Erythroblast (primary cell): ENCODE measurements around the gene MTX2.

Source experiments
- DNase-seq, 2 experiments: peaks; one replicate each; lab custom pipeline; 2025; lab: John Stamatoyannopoulos, UW
- GATA1 ChIP-seq: IDR thresholded peaks from 2 replicates; pipeline ENCODE4 v1.6.1; 2011; ENCODE audit warnings: low read depth, mild to moderate bottlenecking, control low read depth, low read length, moderate library complexity
- POLR2A ChIP-seq: IDR thresholded peaks from 2 replicates; pipeline ENCODE4 v1.6.1; 2011; ENCODE audit warnings: mild to moderate bottlenecking, low read length

Gene MTX2

GRCh38 chr2:176317199-176317598 lies 48.0 kb downstream of the MTX2 start:
- DNase-seq: no peak
- TF ChIP-seq GATA1: no peak
- TF ChIP-seq POLR2A: no peak

DNA sequence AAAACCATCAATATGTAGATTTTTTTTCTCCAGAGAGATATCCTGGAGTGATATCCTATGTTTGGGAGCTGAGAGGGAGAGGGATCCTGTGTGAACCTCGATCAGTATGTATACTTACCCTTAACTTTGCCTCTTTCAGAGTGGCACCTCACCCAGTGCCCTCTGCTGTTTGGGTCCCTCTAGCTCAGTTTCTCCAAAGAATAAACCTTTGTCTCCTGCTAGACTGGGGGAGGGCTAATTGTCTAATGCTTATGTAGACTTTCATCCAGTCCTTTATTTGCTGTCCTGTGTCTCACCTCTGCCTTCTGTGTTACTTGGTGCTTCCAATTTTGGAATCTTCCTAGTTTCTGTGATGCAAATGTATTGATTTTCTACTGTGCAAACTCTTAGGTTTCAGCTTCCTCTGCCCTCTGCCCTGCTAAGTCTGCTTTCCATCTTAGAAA lies 48.4 kb downstream of the MTX2 start:
- TF ChIP-seq GATA1 (no peak), POLR2A (no peak)
- no peak for DNase-seq

- no peak for TF ChIP-seq GATA1
- no peak for TF ChIP-seq POLR2A
- no peak for DNase-seq
These were observed 52.7 kb downstream of the MTX2 start for GRCh38 chr2:176321916-176322315.

GRCh38 chr2:176324862-176325261 lies 55.6 kb downstream of the MTX2 start:
- DNase-seq: no peak
- TF ChIP-seq GATA1 (no peak), POLR2A (no peak)

DNA sequence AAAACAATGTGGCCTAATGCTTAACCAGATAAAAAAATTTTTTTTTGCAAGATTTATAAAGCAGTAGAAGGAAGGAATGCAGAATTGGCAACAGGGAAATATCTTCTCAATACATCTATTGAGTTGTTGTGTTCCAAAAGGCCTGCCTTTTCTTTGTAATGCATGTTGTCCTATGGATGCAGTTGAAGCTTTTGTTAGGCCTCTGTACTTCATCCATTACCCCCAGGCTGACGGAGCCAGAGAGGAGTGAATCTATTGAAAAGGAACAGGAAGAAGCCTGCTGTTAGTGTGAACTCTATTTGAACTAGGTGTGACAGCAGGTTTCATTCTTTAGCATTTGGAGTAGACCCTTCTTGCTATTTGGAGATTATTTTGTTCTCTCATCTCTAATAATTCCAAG lies 56.5 kb downstream of the MTX2 start:
- TF ChIP-seq GATA1 (no peak), POLR2A (no peak)
- no peak for DNase-seq

- no peak for TF ChIP-seq POLR2A
- TF ChIP-seq GATA1: no peak
These were observed 58.9 kb downstream of the MTX2 start for GRCh38 chr2:176328149-176328548.

GRCh38 chr2:176330612-176331011 lies 61.4 kb downstream of the MTX2 start:
- TF ChIP-seq POLR2A (no peak), GATA1 (no peak)
- DNase-seq: no peak

More at GRCh38 chr2:176328149-176328548, 58.9 kb downstream of the MTX2 start:
- DNase-seq: no peak

DNA sequence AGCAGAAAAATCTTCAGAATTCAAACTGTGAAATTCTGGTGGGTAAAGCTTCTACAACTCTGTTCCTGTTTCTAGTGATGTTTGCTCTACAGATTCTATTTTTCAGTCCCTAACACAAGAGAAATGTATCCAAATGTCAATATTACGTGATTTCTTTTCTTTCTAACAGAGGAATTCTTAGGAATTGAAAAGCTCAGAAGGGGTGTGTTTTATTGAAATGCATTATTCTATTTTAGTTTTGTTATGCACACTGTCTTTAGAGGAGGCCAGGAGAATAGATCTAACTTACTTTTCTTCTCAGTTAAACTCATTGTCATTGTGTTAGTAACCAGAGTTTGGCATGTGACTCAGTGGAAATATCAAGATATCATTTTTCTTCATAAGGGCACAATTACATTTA lies 62.4 kb downstream of the MTX2 start:
- no peak for TF ChIP-seq GATA1
- no peak for DNase-seq

DNA sequence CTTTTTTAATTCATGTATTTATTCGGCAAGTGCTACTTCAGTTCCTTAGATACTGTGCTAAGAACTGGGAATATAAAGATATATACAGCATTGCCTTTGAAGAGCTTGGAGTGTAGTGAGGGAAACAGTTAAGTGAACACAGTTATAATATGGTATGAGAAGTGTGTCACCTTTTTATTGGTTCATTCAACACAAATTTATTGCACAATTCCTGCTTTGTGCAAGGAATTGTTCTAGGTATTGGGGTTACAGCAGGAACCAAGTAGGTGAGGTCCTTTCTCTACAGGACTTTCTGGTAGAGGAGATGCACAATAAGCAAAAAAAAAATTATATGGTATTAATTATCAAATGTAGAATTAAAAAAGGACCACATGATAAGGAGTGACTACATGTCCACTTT lies 65.5 kb downstream of the MTX2 start:
- no peak for DNase-seq
- no peak for TF ChIP-seq GATA1
- no peak for TF ChIP-seq POLR2A

- no peak for DNase-seq
- TF ChIP-seq POLR2A: no peak
- no peak for TF ChIP-seq GATA1
These were observed 69.2 kb downstream of the MTX2 start for GRCh38 chr2:176338395-176338794.

- no peak for TF ChIP-seq GATA1
- TF ChIP-seq POLR2A: no peak
These were observed 70.0 kb downstream of the MTX2 start for GRCh38 chr2:176339208-176339607.

GRCh38 chr2:176356251-176356650 lies 87.0 kb downstream of the MTX2 start:
- no peak for TF ChIP-seq GATA1
- no peak for TF ChIP-seq POLR2A
- DNase-seq: no peak

More at GRCh38 chr2:176339208-176339607, 70.0 kb downstream of the MTX2 start:
- DNase-seq: no peak

DNA sequence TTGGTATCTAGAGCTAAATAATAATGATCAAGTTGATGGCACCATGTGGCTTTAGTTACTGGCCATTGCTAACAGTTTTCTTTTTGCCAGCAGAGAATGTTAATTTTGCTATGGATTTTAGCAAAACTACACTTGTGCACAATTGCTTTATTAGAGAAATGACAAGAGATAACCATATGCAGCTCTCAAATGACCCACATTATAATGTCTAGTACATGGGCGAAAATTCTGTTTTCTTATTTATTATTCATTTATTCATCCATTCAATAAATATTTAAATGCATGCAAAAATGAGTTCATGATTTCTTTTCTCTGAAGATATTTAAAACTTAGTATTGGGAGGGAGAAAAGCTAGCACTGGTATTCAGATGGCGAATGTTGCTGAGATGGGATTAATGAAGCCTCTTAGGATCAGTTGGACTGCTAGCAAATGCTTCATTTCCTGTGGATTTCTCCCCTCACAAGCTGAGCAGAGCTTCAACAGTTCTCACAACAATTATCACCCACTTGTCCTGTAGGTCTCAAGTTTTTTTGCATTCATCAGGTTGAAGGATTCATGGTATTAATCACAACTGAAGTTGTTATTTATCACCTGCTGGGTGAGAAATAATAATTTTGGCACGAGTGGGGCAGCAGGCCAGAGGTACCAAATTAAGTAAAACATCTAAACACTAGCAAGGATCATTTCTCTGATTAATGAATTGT lies 95.2 kb downstream of the MTX2 start:
- TF ChIP-seq POLR2A (no peak), GATA1 (no peak)
- no peak for DNase-seq

DNA sequence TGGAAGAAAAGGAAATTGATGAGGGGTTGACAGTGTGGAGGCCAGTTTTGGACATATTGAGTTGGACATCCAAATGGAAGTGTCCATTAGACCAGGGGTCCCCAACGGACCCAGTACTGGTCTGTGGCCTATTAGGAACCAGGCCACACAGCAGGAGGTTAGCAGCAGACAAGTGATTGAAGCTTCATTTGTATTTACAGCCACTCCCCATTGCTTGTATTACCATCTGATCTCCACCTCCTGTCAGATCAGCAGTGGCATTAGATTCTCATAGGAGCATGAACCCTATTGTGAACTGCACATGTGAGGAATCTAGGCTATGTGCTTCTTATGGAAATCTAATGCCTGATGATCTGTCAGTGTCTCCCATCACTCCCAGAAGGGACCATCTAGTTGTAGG lies 99.1 kb downstream of the MTX2 start:
- no peak for DNase-seq
- TF ChIP-seq GATA1: no peak
- no peak for TF ChIP-seq POLR2A
